H1 (cell line): ENCODE data around the gene LIMK1. TPM values are rescaled to one million over a fixed set of nuclear protein-coding genes. Genes with fewer than 3 reads are reported as not detected.

Experiments used
- CTCF ChIA-PET: fragments of 300-600 bp; sonication (Branson Sonifier 250); formaldehyde crosslinking; loops from one replicate; lab custom pipeline; 2021; ENCODE audit not compliant: partially characterized antibody; lab: Charles Lee
- POLR2A ChIA-PET: fragments of 300-600 bp; sonication (Branson Sonifier 250); formaldehyde crosslinking; loops from one replicate; lab custom pipeline; 2021; ENCODE audit warnings: inconsistent platforms; ENCODE audit not compliant: partially characterized antibody; lab: Charles Lee
- DNase-seq, 2 experiments: peaks; one replicate each; pipeline versions ENCODE4 v3.0.0 to v3.0.0-alpha.2; 2010 to 2022; ENCODE audit warnings: low spot score in 2 of 2, low read depth in 1 of 2, mixed read lengths in 1 of 2
- FAIRE-seq: peaks from 2 replicates; lab custom pipeline; 2011; peaks lifted over from hg19 to GRCh38; lab: Jason Lieb, UNC
- H2AFZ ChIP-seq: 2 replicates; pipeline ENCODE4 v1.8.1; 2012; ENCODE audit warnings: low read length, inconsistent platforms
- H2AK5ac ChIP-seq: 2 replicates; pipeline ENCODE4 v1.6.1; 2013; ENCODE audit warnings: low read depth, low read length
- H2BK120ac ChIP-seq: replicated peaks from 2 replicates; pipeline ENCODE3; 2013; ENCODE audit warnings: low read depth, low read length, inconsistent platforms
- H2BK12ac ChIP-seq: 2 replicates; pipeline ENCODE4 v1.6.1; 2013; ENCODE audit warnings: low read depth, low read length
- H2BK15ac ChIP-seq: 2 replicates; pipeline ENCODE4 v1.6.1; 2013; ENCODE audit warnings: low read length
- H2BK20ac ChIP-seq: 2 replicates; pipeline ENCODE4 v1.6.1; 2013; ENCODE audit warnings: low read length
- H2BK5ac ChIP-seq: 2 replicates; pipeline ENCODE4 v1.6.1; 2013; ENCODE audit warnings: low read depth, low read length
- H3K14ac ChIP-seq: 2 replicates; pipeline ENCODE4 v1.6.1; 2013; ENCODE audit warnings: inconsistent platforms; ENCODE audit not compliant: insufficient read length
- H3K18ac ChIP-seq: 2 replicates; pipeline ENCODE4 v1.6.1; 2013; ENCODE audit warnings: low read length; ENCODE audit errors: extremely low read depth
- H3K23ac ChIP-seq: 2 replicates; pipeline ENCODE4 v1.6.1; 2013; ENCODE audit warnings: inconsistent platforms; ENCODE audit not compliant: insufficient read length
- H3K23me2 ChIP-seq: 2 replicates; pipeline ENCODE4 v1.6.1; 2013; ENCODE audit warnings: low read depth, low read length
- H3K27ac ChIP-seq: 2 replicates; pipeline ENCODE4 v1.6.1; 2011; ENCODE audit warnings: low read depth, low read length, inconsistent platforms
- H3K27me3 ChIP-seq, 4 experiments: replicated peaks in 1 of 4; 1 replicate in 1 of 4; 2 replicates in 3 of 4; pipeline versions ENCODE4 v1.6.1 to v1.8.1; 2011 to 2013; ENCODE audit warnings: low read length in 3 of 4, mild to moderate bottlenecking in 3 of 4, inconsistent platforms in 2 of 4, mixed read lengths in 2 of 4, moderate library complexity in 1 of 4; ENCODE audit not compliant: control insufficient read depth in 3 of 4, insufficient read depth in 3 of 4; ENCODE audit errors: extremely low read depth in 1 of 4
- H3K36me3 ChIP-seq, 4 experiments: 2 replicates each; pipeline versions ENCODE4 v1.6.1 to v1.8.1; 2011 to 2013; ENCODE audit warnings: mild to moderate bottlenecking in 4 of 4, low read length in 3 of 4, moderate library complexity in 2 of 4, control low read depth in 1 of 4, inconsistent platforms in 1 of 4; ENCODE audit not compliant: insufficient read depth in 4 of 4, control insufficient read depth in 2 of 4
- H3K4ac ChIP-seq: replicated peaks from 2 replicates; pipeline ENCODE3; 2013; ENCODE audit warnings: low read length, low read depth, mixed read lengths, inconsistent platforms; ENCODE audit not compliant: insufficient read length
- H3K4me1 ChIP-seq, 4 experiments: replicated peaks in 1 of 4; 1 replicate in 1 of 4; 2 replicates in 3 of 4; pipeline versions ENCODE4 v1.6.1 to v1.8.1; 2011 to 2013; ENCODE audit warnings: low read length in 3 of 4, inconsistent platforms in 2 of 4, mixed read lengths in 1 of 4; ENCODE audit not compliant: insufficient read depth in 4 of 4, control insufficient read depth in 3 of 4
- H3K4me2 ChIP-seq, 2 experiments: 2 replicates each; pipeline versions ENCODE4 v1.6.1 to v1.8.1; 2011 to 2013; ENCODE audit warnings: low read depth in 2 of 2, low read length in 2 of 2, control low read depth in 1 of 2, inconsistent platforms in 1 of 2, mild to moderate bottlenecking in 1 of 2; ENCODE audit not compliant: insufficient read depth in 1 of 2
- H3K4me3 ChIP-seq, 4 experiments: fragments of 200-600, 300-600 bp in 1 of 4; sonication (generic), shearing (Covaris generic), sonication (Bioruptor Twin) in 1 of 4; 2 replicates each; pipeline versions ENCODE4 v1.5.1 to v1.8.1; 2011 to 2016; ENCODE audit warnings: low read length in 4 of 4, low read depth in 3 of 4, control low read depth in 2 of 4, inconsistent platforms in 2 of 4, mild to moderate bottlenecking in 2 of 4, mixed read lengths in 1 of 4, moderate library complexity in 1 of 4; ENCODE audit not compliant: insufficient read depth in 2 of 4; ENCODE audit errors: extremely low read depth in 1 of 4
- H3K56ac ChIP-seq: replicated peaks from 2 replicates; pipeline ENCODE3; 2013; ENCODE audit warnings: low read depth, mild to moderate bottlenecking, mixed read lengths, low read length, inconsistent platforms; ENCODE audit not compliant: insufficient read length
- H3K79me1 ChIP-seq: 2 replicates; pipeline ENCODE4 v1.6.1; 2013; ENCODE audit warnings: low read depth, low read length, control low read depth
- H3K79me2 ChIP-seq, 2 experiments: 2 replicates each; pipeline versions ENCODE4 v1.6.1 to v1.8.1; 2012 to 2013; ENCODE audit warnings: low read length in 2 of 2, mild to moderate bottlenecking in 2 of 2, inconsistent platforms in 1 of 2; ENCODE audit not compliant: insufficient read depth in 2 of 2, control insufficient read depth in 1 of 2
- H3K9ac ChIP-seq, 4 experiments: replicated peaks in 1 of 4; 1 replicate in 1 of 4; 2 replicates in 3 of 4; pipeline versions ENCODE4 v1.6.1 to v1.8.1; 2011 to 2013; ENCODE audit warnings: low read depth in 3 of 4, low read length in 3 of 4, control low read depth in 2 of 4, mild to moderate bottlenecking in 2 of 4, moderate library complexity in 2 of 4, inconsistent platforms in 1 of 4; ENCODE audit errors: extremely low read depth in 1 of 4
- H3K9me3 ChIP-seq, 2 experiments: 2 replicates each; pipeline versions ENCODE4 v1.6.1 to v1.8.1; 2012 to 2013; ENCODE audit warnings: mild to moderate bottlenecking in 2 of 2, moderate library complexity in 2 of 2, control low read depth in 1 of 2, inconsistent platforms in 1 of 2, low read depth in 1 of 2, low read length in 1 of 2, mixed read lengths in 1 of 2; ENCODE audit not compliant: insufficient read depth in 2 of 2
- H4K20me1 ChIP-seq, 2 experiments: replicated peaks in 1 of 2; 2 replicates each; pipeline versions ENCODE3 to v1.8.1; 2011 to 2013; ENCODE audit warnings: inconsistent platforms in 2 of 2, low read length in 2 of 2, mild to moderate bottlenecking in 1 of 2; ENCODE audit not compliant: insufficient read depth in 2 of 2, control insufficient read depth in 1 of 2
- H4K5ac ChIP-seq: 2 replicates; pipeline ENCODE4 v1.6.1; 2013; ENCODE audit warnings: low read length, low read depth, mixed read lengths, inconsistent platforms; ENCODE audit not compliant: insufficient read length
- H4K8ac ChIP-seq: 2 replicates; pipeline ENCODE4 v1.8.0; 2013; ENCODE audit warnings: mild to moderate bottlenecking, moderate library complexity, low read length, inconsistent platforms; ENCODE audit not compliant: insufficient read depth; ENCODE audit errors: extremely low read depth
- H4K91ac ChIP-seq: replicated peaks from 2 replicates; pipeline ENCODE3; 2013; ENCODE audit warnings: low read length, mixed read lengths, inconsistent platforms; ENCODE audit not compliant: insufficient read length
- BCL11A ChIP-seq, 2 experiments: IDR thresholded peaks; one replicate each; pipeline ENCODE4 v1.6.1; 2011; ENCODE audit warnings: low read depth in 2 of 2, low read length in 2 of 2, mild to moderate bottlenecking in 2 of 2
- EP300 ChIP-seq, 2 experiments: IDR thresholded peaks; 1 replicate in 1 of 2; 2 replicates in 1 of 2; pipeline ENCODE4 v1.6.1; 2011 to 2012; ENCODE audit warnings: low read depth in 2 of 2, low read length in 2 of 2, mild to moderate bottlenecking in 2 of 2, borderline replicate concordance in 1 of 2, inconsistent platforms in 1 of 2, moderate library complexity in 1 of 2
- NANOG ChIP-seq: IDR thresholded peaks from 2 replicates; pipeline ENCODE4 v1.6.1; 2011; ENCODE audit warnings: low read length, low read depth, mild to moderate bottlenecking, inconsistent platforms; ENCODE audit not compliant: insufficient read depth, poor library complexity, severe bottlenecking
- POLR2A ChIP-seq, 2 experiments: IDR thresholded peaks; 1 replicate in 1 of 2; 2 replicates in 1 of 2; pipeline ENCODE4 v1.6.1; 2011; ENCODE audit warnings: low read depth in 2 of 2, low read length in 2 of 2, mild to moderate bottlenecking in 2 of 2; ENCODE audit errors: control extremely low read depth in 1 of 2
- POLR2AphosphoS5 ChIP-seq: IDR thresholded peaks from 2 replicates; pipeline ENCODE4 v1.6.1; 2011; ENCODE audit warnings: low read depth, low read length
- SAP30 ChIP-seq: fragments of 300-600 bp; sonication (generic); IDR thresholded peaks from 2 replicates; pipeline ENCODE4 v1.7.1; 2012; ENCODE audit warnings: low read length, moderate library complexity, mild to moderate bottlenecking, inconsistent platforms; ENCODE audit not compliant: insufficient read depth, insufficient replicate concordance
- TCF12 ChIP-seq: IDR thresholded peaks from 2 replicates; pipeline ENCODE4 v1.6.1; 2011; ENCODE audit warnings: low read depth, mild to moderate bottlenecking, low read length
- WGBS, 2 experiments: shearing (Covaris generic) in 1 of 2; methylation state at CpG; one replicate each; pipeline versions ENCODE4 v1.1.6 to v1.1.7; 2013 to 2015; ENCODE audit warnings: low lambda C conversion rate in 2 of 2, mixed read lengths in 2 of 2, inconsistent platforms in 1 of 2, low coverage in 1 of 2, missing lambda C conversion rate in 1 of 2; ENCODE audit not compliant: insufficient replicate concordance in 2 of 2, insufficient coverage in 1 of 2, insufficient read length in 1 of 2; ENCODE audit errors: extremely low coverage in 1 of 2, missing lambda C conversion rate in 1 of 2; 5-methylcytosine and 5-hydroxymethylcytosine counted together
- polyA plus RNA-seq, 7 experiments: library from polyadenylated mRNA; depleted of rRNA in 3 of 7; stranded (reverse) in 5 of 7; unstranded in 2 of 7; fragments of >200 nt in 5 of 7; fragments of 200-250 nt in 2 of 7; gene quantifications; 1 replicate in 5 of 7; 2 replicates in 1 of 7; 4 replicates in 1 of 7; pipeline versions ENCODE4 v1.2.1 to v1.2.3, GENCODE V29; 2011 to 2013; ENCODE audit warnings: missing spikeins in 2 of 7, mixed read lengths in 2 of 7
- total RNA-seq: library from RNA; stranded (reverse); fragmentation: NEBNext Ultra II Directional; extraction: Animal tissue kit (Norgen Biotek cat#: 25700); gene quantifications from 2 replicates; pipeline ENCODE4 v1.2.1, GENCODE V29; 2021

LIMK1 gene
- total and polyA plus RNA-seq, 2 of the 8 experiments (the other 6 are each of a cell fraction or from before 2014, with no cell fraction given) = 93.5 to 108 TPM

GRCh38 chr7:74043523-74043951, 40.1 kb upstream of the LIMK1 start:
- Histone ChIP-seq H3K56ac (no peak overlapping the region), H2BK12ac (peak overlapping the region; percentile 69; the same call in 1 of the 2 replicates), H2BK15ac (no peak overlapping the region), H2AK5ac (no peak overlapping the region), H2BK120ac (peak overlapping the region; percentile 47), H2AFZ (0 out of 2 replicates have a peak overlapping the region, but pooled peaks have one; percentile 64), H3K23ac (no peak overlapping the region), H3K4me3 (peak overlapping the region in 1 of 4 experiments; percentile 26; a peak in 1 of 8 replicates), H3K36me3 (no peaks in the 10 kb centered on the region), H3K4me1 (peaks cover 0 to 22% (median 18%) of the 10 kb centered on the region in 4 experiments; a peak in 6 of 7 replicates), H3K79me2 (no peaks in the 10 kb centered on the region), H4K5ac (no peak overlapping the region), H3K27me3 (no peaks in the 10 kb centered on the region), H3K4me2 (peak overlapping the region in 1 of 2 experiments; percentile 47; a peak in 3 of 4 replicates), H3K18ac (peak overlapping the region; percentile 83; the same call in 1 of the 2 replicates), H3K23me2 (peaks cover under 1% of the 10 kb centered on the region; the same call in 1 of the 2 replicates), H4K20me1 (no peaks in the 10 kb centered on the region), H3K9me3 (no peaks in the 10 kb centered on the region), H3K4ac (no peak overlapping the region), H4K91ac (peak overlapping the region; percentile 69), H2BK5ac (peak overlapping the region; percentile 84; the same call in 1 of the 2 replicates), H4K8ac (peak overlapping the region; percentile 85; the same call in 1 of the 2 replicates), H3K79me1 (no peaks in the 10 kb centered on the region), H3K9ac (peak overlapping the region in 1 of 4 experiments; percentile 33; a peak in 2 of 7 replicates), H2BK20ac (0 out of 2 replicates have a peak overlapping the region, but pooled peaks have one; percentile 80), H3K27ac (peak overlapping the region; percentile 52; the same call in 1 of the 2 replicates), H3K14ac (no peak overlapping the region)
- FAIRE-seq (no peak), DNase-seq (no peak)
- ChIA-PET POLR2A (interaction anchor here (1.2 to 1.8 kb wide), 5 partner anchors 9 to 139 kb away, joined by 3 to 5 read pairs (median 3); no protein-coding TSS in a partner anchor), CTCF (interaction anchor here (0.8 to 2.9 kb wide), 5 partner anchors 15 to 161 kb away, joined by 3 to 16 read pairs (median 7); no protein-coding TSS in a partner anchor)
- 58% methylated on average over 9 of the region's 9 CpGs; no CpG with 5 or more reads in 1 of the 2 experiments for WGBS, 2 experiments
- TF ChIP-seq POLR2A (IDR thresholded peaks at IDR 0.05; ENCODE audit: control extremely low read depth in 1 of 2, low read depth in 2 of 2, low read length in 2 of 2) (0 out of 3 replicates have a peak, but pooled peaks of 1 of the 2 experiments have one; percentile 29), BCL11A (IDR thresholded peaks at IDR 0.05; ENCODE audit: low read depth in 2 of 2, low read length in 2 of 2) (no peak), TCF12 (peak; percentile 93), EP300 (IDR thresholded peaks at IDR 0.05; ENCODE audit: borderline replicate concordance in 1 of 2, low read depth in 2 of 2, low read length in 2 of 2) (peak in 1 of 2 experiments; percentile 49; a peak in 1 of 3 replicates), SAP30 (no peak), NANOG (peak; percentile 77), POLR2AphosphoS5 (0 out of 2 replicates have a peak, but pooled peaks have one; percentile 6)
